ENCODE measurements around the gene AUTS2.
A peak's percentile ranks its signal among the peaks of the same experiment; 100 is the strongest.

The AUTS2 gene

DNA sequence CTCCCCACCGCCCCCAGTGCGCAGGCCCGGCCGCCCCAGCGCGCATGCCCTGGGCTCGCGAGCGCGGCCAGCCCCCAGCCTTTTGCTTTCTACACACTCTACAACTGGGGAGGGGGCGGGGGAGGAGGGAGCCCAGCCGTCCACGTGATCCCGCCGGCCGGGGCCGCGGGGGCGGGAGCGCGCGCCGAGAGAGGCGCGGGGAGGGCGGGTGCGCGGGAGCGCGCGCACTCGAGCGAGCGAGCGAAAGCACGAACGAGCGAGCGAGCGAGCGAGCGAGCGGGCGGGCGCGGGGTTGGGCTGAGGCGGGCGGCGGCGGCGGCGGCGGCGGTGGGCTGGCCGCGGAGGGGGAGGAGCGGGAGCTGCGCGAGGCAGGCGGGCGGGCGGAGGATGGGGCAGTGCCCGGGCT lies at the start of gene AUTS2:
Gene AUTS2, plus strand, starts transcription at position 395 of the 406 bp plus-strand sequence. CDS start 1,179 bp downstream, outside the sequence.
- no peak for TF ChIP-seq ZNF274 (IDR thresholded peaks at IDR 0.05; ENCODE audit: low read depth, low read length)

GRCh38 chr7:69550991-69551390 lies 47.3 kb upstream of the AUTS2 start:
- TF ChIP-seq ZNF274 (IDR thresholded peaks at IDR 0.05; ENCODE audit: low read depth, low read length): no peak
- H3K4me3 ChIP-seq (ENCODE audit: low read length): no peak overlapping the region

More for the DNA sequence above, at the start of gene AUTS2:
- H3K4me3 ChIP-seq (ENCODE audit: low read length): peak within 1 kb of the TSS; percentile 77

- no peak for TF ChIP-seq ZNF274 (IDR thresholded peaks at IDR 0.05; ENCODE audit: low read depth, low read length)
- H3K4me3 ChIP-seq (ENCODE audit: low read length): no peak overlapping the region
These were observed 45.1 kb upstream of the AUTS2 start for GRCh38 chr7:69553190-69553589.

DNA sequence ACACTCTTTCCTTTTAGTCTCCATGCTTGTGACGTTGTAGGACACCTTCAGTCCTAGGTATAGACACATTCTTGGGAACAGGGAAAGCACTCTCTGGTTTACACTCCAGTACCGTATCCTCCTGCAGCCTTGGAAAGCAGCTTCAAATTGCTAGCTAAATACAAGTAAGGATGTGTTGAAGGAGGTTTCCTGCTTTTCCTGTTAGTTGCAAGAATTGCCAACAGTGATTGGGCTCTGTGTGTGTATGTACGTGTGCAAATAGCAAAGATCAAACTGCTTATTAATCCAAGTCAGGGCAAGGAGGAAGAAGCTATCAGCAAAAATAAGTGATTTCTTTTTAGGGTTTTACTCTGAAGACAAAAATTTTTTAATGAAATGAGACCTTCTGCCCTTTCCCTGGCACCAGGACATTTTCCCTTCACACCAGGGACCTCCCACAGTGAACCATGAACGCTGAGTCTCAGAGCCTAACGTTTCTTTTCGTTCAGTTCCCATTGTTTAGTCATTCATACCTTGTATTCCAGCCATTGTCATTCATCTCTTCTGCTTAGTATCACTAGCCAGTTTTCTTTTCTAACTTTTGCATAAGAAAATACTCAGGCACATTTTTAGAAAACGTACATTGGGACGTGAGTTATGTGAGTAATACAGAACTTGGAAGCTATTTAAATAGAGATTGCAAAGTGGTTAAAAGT lies 36.9 kb upstream of the AUTS2 start:
- no peak overlapping the region for H3K4me3 ChIP-seq (ENCODE audit: low read length)
- no peak for TF ChIP-seq ZNF274 (IDR thresholded peaks at IDR 0.05; ENCODE audit: low read depth, low read length)

GRCh38 chr7:69564454-69565417 lies 33.5 kb upstream of the AUTS2 start:
- TF ChIP-seq ZNF274 (IDR thresholded peaks at IDR 0.05; ENCODE audit: low read depth, low read length): no peak
- no peak overlapping the region for H3K4me3 ChIP-seq (ENCODE audit: low read length)

- no peak for TF ChIP-seq ZNF274 (IDR thresholded peaks at IDR 0.05; ENCODE audit: low read depth, low read length)
- H3K4me3 ChIP-seq (ENCODE audit: low read length): no peak overlapping the region
These were observed 30.5 kb upstream of the AUTS2 start for GRCh38 chr7:69567800-69568199.

DNA sequence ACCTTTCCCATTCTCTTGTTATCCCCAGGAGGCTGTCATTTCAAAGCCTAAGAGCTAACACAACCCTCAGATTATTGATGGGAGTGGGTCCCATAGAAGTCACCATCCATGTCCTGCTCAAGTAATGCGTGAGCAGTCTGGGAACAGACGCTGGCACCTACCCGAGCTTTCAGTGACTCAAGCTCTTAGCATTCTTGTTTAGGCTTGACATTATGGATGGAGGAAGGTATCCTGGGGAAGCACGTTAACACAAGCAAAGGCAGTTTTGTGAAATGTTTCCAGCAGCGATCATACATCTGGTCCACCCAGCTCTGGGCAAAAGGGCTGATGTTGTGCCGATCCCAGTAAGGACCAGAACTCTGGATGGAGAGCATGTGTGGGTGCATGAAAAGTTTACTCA lies 30.0 kb upstream of the AUTS2 start:
- H3K4me3 ChIP-seq (ENCODE audit: low read length): no peak overlapping the region
- TF ChIP-seq ZNF274 (IDR thresholded peaks at IDR 0.05; ENCODE audit: low read depth, low read length): no peak

- H3K4me3 ChIP-seq (ENCODE audit: low read length): no peak overlapping the region
- no peak for TF ChIP-seq ZNF274 (IDR thresholded peaks at IDR 0.05; ENCODE audit: low read depth, low read length)
These were observed 22.6 kb upstream of the AUTS2 start for GRCh38 chr7:69575651-69576050.

DNA sequence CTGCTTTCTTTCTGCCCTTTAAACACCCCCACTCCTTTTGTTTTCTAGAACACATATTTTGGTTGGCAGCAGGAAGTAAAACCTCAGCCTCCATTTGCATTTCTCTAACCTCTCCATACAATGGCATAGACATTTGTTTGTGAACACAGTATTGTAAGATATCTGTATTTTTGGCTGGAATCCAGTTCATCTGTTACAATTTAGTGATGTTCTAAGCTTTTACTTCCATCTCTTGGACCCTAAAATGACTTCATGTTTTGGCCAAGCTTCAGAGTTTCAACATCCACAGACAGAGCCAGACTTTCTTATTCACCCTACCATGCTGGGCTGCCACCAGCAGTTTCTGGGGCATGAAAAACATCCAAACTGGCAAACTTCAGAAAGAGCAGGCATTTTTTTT lies 21.1 kb upstream of the AUTS2 start:
- H3K4me3 ChIP-seq (ENCODE audit: low read length): no peak overlapping the region
- TF ChIP-seq ZNF274 (IDR thresholded peaks at IDR 0.05; ENCODE audit: low read depth, low read length): no peak

DNA sequence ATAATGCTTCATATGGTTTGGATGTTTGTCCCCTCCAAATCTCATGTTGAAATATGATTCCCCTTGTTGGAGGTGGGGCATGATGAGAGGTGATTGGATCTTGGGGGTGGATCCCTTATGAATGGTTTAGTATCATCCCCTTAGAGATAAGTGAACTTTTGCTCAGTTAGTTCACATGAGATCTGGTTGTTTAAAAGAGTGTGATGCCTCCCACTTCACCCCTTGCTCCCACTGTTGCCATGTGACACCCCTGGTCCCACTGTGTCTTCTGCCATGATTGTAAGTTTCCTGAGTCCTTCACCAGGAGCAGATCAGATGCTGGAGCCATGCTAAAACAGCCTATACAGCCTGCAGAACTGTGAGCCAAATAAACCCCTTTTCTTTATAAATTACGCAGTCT lies 13.1 kb upstream of the AUTS2 start:
- TF ChIP-seq ZNF274 (IDR thresholded peaks at IDR 0.05; ENCODE audit: low read depth, low read length): no peak
- H3K4me3 ChIP-seq (ENCODE audit: low read length): no peak overlapping the region

- no peak for TF ChIP-seq ZNF274 (IDR thresholded peaks at IDR 0.05; ENCODE audit: low read depth, low read length)
- H3K4me3 ChIP-seq (ENCODE audit: low read length): no peak overlapping the region
These were observed 12.0 kb upstream of the AUTS2 start for GRCh38 chr7:69586321-69586720.

- TF ChIP-seq ZNF274 (IDR thresholded peaks at IDR 0.05; ENCODE audit: low read depth, low read length): no peak
- no peak overlapping the region for H3K4me3 ChIP-seq (ENCODE audit: low read length)
These were observed 9.5 kb upstream of the AUTS2 start for GRCh38 chr7:69588773-69589172.

DNA sequence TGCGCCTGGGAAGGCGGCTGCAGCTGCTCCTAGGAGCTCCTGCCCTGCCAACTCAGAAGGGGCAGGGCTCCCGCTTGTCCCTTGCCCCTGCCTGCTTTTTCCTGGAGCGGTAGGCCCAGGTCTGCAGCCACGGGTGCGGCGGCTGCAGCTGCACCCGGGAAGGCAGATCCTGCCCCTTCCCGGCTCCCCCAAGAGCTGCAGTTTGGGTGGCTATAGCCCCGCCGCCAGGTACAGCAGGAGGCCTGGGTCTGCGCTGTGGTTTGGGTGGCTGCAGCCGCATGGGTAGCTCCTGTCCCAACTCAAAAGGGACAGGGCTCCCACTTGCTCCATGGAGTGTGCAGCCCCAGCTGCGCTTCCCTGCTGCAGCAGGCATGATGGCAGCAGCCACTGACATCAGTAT lies 6.5 kb upstream of the AUTS2 start:
- TF ChIP-seq ZNF274 (IDR thresholded peaks at IDR 0.05; ENCODE audit: low read depth, low read length): no peak
- H3K4me3 ChIP-seq (ENCODE audit: low read length): no peak overlapping the region

- H3K4me3 ChIP-seq (ENCODE audit: low read length): no peak overlapping the region
- TF ChIP-seq ZNF274 (IDR thresholded peaks at IDR 0.05; ENCODE audit: low read depth, low read length): no peak
These were observed 4.8 kb upstream of the AUTS2 start for GRCh38 chr7:69593511-69593910.

DNA sequence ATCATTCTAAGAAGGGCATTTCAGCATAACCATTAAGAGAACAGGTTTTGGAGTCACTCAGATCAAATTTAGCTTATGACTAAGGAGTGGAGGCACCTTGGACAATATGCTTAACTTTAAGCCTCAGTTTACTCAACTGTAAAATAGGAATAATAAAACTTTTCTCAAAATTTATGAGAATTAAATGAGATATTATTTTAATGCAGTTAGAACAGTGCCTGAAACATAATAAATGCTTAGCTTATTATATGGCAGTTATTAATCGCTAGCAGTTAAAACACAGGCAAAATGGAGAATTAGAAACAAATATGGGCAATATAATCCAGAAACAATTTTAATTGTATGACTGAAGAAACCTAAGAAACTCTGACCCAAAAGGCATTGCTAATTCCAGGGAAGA lies 2.9 kb upstream of the AUTS2 start:
- TF ChIP-seq ZNF274 (IDR thresholded peaks at IDR 0.05; ENCODE audit: low read depth, low read length): no peak

More for the DNA sequence above, 2.9 kb upstream of the AUTS2 start:
- no peak overlapping the region for H3K4me3 ChIP-seq (ENCODE audit: low read length)

Data from GM08714 (cell line).